HepG2 (cell line): Measurements from ENCODE around the gene PRKCZ.

Experiments used
- CTCF ChIP-seq: sonication (generic); formaldehyde crosslinking; IDR thresholded peaks from 2 replicates; pipeline ENCODE4 v1.5.0; 2020; ENCODE audit warnings: mild to moderate bottlenecking, missing genetic modification reagents, moderate library complexity
- EEA1 ChIP-seq: sonication (generic); formaldehyde crosslinking; IDR thresholded peaks from 2 replicates; pipeline ENCODE4 v1.5.1; 2020; ENCODE audit warnings: mild to moderate bottlenecking, missing genetic modification reagents, borderline replicate concordance
- EZH2 ChIP-seq: conservative IDR thresholded peaks from 2 replicates; pipeline ENCODE4 v1.6.1; 2012; ENCODE audit warnings: mild to moderate bottlenecking, low read depth, low read length, moderate library complexity
- ZBTB43 ChIP-seq: sonication (generic); formaldehyde crosslinking; conservative IDR thresholded peaks from 2 replicates; pipeline ENCODE4 v1.4.0; 2020; ENCODE audit warnings: missing genetic modification reagents
- ZNF136 ChIP-seq: sonication (generic); formaldehyde crosslinking; IDR thresholded peaks from 2 replicates; pipeline ENCODE4 v1.8.1; 2022; ENCODE audit warnings: low read depth, mild to moderate bottlenecking, moderate library complexity, missing genetic modification reagents

- TF ChIP-seq EEA1 (CRISPR knock-in tag) (no peak), ZNF136 (CRISPR knock-in tag) (no peak), ZBTB43 (CRISPR knock-in tag) (no peak), EZH2 (no peak), CTCF (CRISPR knock-in tag) (no peak)
Measured at GRCh38 chr1:2129256-2129943, 79.2 kb downstream of the PRKCZ start.
